ENCODE data around the gene SIGLEC7.

SIGLEC7 gene

GRCh38 chr19:51119101-51119500 is 23.0 kb upstream of the SIGLEC7 start:
- DNase-seq (ENCODE audit: low spot score) = no peak

DNA sequence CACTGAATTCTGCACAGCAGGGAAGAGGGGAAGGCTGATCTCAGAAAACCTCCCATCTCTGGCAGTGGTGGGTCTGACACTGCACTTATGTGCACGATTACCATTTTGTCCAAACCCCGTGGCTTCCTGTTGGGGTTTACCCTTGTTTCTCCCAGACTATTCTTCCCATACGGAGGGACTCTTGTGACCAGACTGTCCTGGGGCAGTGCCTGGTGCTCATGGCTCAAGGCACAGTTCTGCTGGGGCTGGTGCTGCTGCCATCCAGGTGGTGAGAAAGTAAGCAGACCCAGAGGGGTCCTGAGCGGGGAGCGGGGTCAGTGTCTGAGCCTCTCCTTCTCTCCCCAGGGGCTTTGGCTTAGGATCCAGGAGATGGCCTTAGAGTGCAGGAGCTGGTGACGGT is 22.5 kb upstream of the SIGLEC7 start:
- DNase-seq (ENCODE audit: low spot score) = no peak

DNA sequence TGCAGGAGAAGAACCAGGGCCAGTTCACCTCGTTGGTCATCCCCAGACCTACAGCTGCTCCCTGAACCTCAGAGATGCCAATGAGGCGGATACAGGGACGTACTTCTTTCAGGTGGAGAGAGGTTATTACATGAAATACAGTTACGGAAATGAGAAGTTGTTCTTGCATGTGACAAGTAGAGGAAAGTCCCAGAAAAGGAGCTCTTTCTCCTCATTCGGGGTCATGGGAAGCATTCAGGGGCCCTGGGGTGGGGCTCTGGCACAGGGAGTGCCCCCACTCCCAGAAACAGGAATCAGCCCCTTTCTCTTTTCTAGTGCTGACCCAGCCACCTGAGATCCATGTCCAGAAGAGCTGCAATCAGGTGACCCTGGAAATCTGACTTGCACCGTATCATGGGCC is 21.9 kb upstream of the SIGLEC7 start:
- DNase-seq (ENCODE audit: low spot score) = no peak

- no peak for DNase-seq (ENCODE audit: low spot score)
These were observed 20.8 kb upstream of the SIGLEC7 start for GRCh38 chr19:51121257-51121656.

DNA sequence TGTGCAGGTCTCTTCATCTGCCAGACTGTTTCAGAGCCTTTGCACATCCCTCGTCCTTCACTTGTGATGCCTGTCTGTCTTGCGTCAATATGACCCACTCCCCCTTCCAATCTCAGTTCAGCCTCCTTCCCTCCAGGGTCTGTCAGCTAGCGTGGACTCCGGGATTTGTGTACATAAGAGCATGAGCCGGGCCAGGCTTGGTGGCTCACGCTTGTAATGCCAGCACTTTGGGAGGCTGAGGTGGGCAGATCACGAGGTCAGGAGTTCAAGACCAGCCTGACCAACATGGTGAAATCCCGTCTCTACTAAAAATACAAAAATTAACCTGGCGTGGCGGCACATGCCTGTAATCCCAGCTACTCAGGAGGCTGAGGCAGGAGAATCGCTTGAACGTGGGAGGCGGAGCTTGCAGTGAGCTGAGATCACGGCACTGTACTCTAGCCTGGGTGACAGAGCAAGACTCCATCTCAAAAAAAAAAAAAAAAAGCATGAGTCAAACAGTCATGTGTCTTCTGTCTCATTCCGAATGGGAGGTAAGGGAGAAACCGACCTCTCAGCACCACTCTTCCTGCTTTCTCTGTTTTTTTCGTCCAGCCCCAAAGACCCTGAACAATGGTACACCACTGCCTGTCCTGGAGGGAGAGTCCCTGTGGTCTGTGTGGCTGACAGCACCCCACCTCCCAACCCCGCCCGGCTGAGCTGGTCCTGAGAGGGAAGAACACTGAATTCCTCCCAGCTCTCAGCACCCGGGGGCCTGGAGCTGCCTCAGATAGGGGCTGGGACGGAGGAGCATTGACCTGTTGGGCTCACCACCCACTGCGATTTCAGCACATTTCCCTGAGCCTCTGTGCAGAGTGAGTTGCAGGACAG is 19.8 kb upstream of the SIGLEC7 start:
- DNase-seq (ENCODE audit: low spot score) = no peak

GRCh38 chr19:51123381-51123800 is 18.7 kb upstream of the SIGLEC7 start:
- no peak for DNase-seq (ENCODE audit: low spot score)

- no peak for DNase-seq (ENCODE audit: low spot score)
These were observed 18.3 kb upstream of the SIGLEC7 start for GRCh38 chr19:51123802-51124201.

DNA sequence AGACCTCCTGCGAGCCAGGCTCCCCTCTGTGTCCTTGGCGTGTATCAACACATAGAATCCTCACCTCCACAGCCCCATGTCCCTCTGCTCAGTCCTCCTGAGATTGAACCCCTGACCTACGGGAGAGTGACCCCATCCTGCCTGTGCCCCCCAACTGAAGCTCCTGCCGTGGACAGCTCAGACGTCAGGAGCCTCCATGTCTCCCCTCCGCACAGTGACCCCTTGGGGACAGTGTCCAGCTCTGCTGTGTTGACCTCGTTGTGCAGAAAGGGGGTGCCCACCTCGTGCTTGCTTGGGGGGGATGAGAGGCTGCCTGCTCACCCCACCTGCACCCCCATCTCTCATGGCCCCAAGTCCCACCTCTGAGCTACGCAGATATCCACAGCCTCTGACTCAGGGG is 17.9 kb upstream of the SIGLEC7 start:
- DNase-seq (ENCODE audit: low spot score) = no peak

- DNase-seq (ENCODE audit: low spot score) = no peak
These were observed 17.4 kb upstream of the SIGLEC7 start, which contains the start of gene SIGLEC9 for GRCh38 chr19:51124729-51125128. SIGLEC9 (plus strand) TSS chr19:51124906; CDS start chr19:51124975, 69 bp downstream.

- DNase-seq (ENCODE audit: low spot score) = no peak
These were observed 16.6 kb upstream of the SIGLEC7 start for GRCh38 chr19:51125421-51126075.

- DNase-seq (ENCODE audit: low spot score) = no peak
These were observed 15.1 kb upstream of the SIGLEC7 start for GRCh38 chr19:51127032-51127431.

GRCh38 chr19:51127755-51128154 is 14.3 kb upstream of the SIGLEC7 start:
- no peak for DNase-seq (ENCODE audit: low spot score)

GRCh38 chr19:51128227-51128626 is 13.9 kb upstream of the SIGLEC7 start:
- no peak for DNase-seq (ENCODE audit: low spot score)

DNA sequence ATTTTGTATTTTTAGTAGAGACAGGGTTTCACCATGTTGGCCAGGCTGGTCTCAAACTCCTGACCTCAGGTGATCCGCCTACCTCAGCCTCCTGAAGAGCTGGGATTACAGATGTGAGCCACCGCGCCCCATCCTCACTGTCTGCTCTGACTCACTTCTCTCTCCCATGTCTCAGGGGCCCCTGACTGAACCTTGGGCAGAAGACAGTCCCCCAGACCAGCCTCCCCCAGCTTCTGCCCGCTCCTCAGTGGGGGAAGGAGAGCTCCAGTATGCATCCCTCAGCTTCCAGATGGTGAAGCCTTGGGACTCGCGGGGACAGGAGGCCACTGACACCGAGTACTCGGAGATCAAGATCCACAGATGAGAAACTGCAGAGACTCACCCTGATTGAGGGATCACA is 12.4 kb upstream of the SIGLEC7 start:
- DNase-seq (ENCODE audit: low spot score) = no peak

- DNase-seq (ENCODE audit: low spot score) = no peak
These were observed 10.1 kb upstream of the SIGLEC7 start for GRCh38 chr19:51131780-51132680.

- no peak for DNase-seq (ENCODE audit: low spot score)
These were observed 7.1 kb upstream of the SIGLEC7 start for GRCh38 chr19:51135004-51135403.

DNA sequence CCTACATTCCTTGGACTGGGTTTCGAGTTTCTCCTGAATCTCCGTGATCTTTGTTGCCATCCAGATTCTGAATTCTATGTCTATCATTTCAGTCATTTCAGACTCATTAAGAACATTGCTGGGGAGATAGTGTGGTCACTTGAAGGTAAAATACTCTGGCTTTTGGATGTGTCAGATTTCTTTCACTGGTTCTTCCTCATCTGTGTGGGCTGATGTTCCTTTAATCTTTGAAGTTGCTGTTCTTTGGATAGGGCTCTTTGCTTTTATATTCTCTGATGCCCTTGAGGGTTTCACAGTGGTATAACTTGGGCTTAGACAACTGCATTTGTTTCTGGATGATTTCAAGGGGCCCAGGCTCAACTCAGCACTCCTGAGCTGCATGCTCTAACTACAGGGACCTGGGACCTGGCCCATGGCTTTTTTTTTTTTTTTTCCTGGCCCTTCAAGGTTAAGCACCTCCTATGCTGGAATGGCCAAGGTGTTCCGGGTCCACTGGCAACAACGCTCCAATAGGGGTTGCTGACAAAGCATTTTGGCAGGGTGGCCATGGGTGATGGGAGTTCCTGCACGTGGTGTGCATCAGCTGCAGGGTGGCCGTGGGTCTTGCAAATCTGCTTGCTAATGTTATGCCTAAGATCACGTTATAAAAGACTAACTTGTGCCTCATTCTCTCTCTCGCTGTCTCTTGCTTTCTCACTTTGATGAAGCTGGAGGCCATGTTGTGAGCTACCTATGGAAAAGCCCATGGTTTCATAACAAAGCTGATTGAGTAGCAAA is 5.9 kb upstream of the SIGLEC7 start:
- no peak for DNase-seq (ENCODE audit: low spot score)

DNA sequence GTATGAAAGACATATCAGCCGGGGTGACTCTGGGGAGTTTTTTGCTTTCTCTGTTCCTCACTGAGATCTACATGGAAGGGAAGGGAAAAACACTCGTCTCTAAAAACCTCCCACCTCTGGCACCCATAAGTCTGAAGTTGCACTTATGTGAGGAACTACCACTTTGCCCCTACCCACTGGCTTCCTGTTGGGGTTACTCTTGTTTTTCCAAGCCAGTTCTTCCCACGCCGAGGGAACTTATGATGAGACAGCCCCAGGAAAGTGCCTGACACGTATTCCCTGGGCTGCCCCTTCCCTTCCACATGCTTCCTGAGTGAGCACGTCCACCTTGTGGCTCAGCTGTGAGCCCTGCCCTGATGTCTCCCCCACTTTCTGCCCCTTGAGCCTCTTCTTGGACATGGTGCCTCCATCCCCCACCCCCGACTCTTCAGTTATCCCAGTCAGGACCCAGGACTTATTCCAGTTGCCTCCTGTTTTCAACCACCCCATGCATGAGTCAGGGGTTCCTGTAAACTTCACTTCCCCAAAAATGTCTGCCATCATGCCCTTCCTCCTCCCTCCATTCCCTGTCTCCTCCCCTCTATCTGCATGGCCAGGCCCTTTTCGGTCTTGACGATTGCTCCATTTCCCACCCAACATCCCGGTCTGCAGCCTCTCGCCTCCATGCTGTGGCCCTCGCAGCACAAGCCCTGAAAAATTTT is 5.1 kb upstream of the SIGLEC7 start:
- no peak for DNase-seq (ENCODE audit: low spot score)

- no peak for DNase-seq (ENCODE audit: low spot score)
These were observed 4.2 kb upstream of the SIGLEC7 start for GRCh38 chr19:51137792-51138425.

- no peak for DNase-seq (ENCODE audit: low spot score)
These were observed 3.5 kb upstream of the SIGLEC7 start for GRCh38 chr19:51138549-51138979.
